HCT116 (cell line): Measurements from ENCODE around the gene HJURP. TPM values are rescaled to one million over a fixed set of nuclear protein-coding genes. Genes with fewer than 3 reads are reported as not detected.

Experiments
- ATAC-seq: fragments of 200-7000 bp; cut with Tn5 transposase; 2 replicates; pipeline ENCODE4 v1.9.1; 2020; ENCODE audit warnings: mild to moderate bottlenecking, moderate library complexity
- BruUV-seq: library from RNA; stranded (reverse); fragments of 400-500 nt; replicated peaks from 2 replicates; lab custom pipeline; 2021; lab: Mats Ljungman, UMichigan
- CTCF ChIA-PET: fragments of 300-600 bp; sonication (Branson Sonifier 250); formaldehyde crosslinking; loops from one replicate; lab custom pipeline; 2021; ENCODE audit warnings: antibody characterized with exemption; lab: Charles Lee
- POLR2A ChIA-PET: fragments of 300-600, 350-600 bp; sonication (Branson Sonifier 250); formaldehyde crosslinking; loops from one replicate; lab custom pipeline; 2021; ENCODE audit warnings: antibody characterized with exemption; lab: Charles Lee
- RAD21 ChIA-PET, 2 experiments: fragments of 300-600 bp; sonication (Branson Sonifier 250); formaldehyde crosslinking; loops; one replicate each; lab custom pipeline; 2023; ENCODE audit warnings: low total read pairs in 2 of 2; ENCODE audit not compliant: uncharacterized antibody in 2 of 2, unreplicated experiment in 2 of 2, low non-redundant PET in 1 of 2; lab: Charles Lee
- DNase-seq: peaks from one replicate; pipeline ENCODE4 v3.0.0-alpha.2; 2010; ENCODE audit warnings: low read depth, low spot score
- H2AFZ ChIP-seq: fragments of 200-600 bp; shearing (Covaris generic), sonication (generic); 2 replicates; pipeline ENCODE4 v1.6.1; 2017; ENCODE audit warnings: low read depth, mixed run types, mixed read lengths, antibody characterized with exemption, low read length; ENCODE audit not compliant: poor library complexity, severe bottlenecking
- H3K27ac ChIP-seq: 2 replicates; pipeline ENCODE4 v1.5.1; 2012; ENCODE audit warnings: low read depth, low read length
- H3K27me3 ChIP-seq: fragments of 200-600 bp; sonication (generic); 2 replicates; pipeline ENCODE4 v1.6.1; 2016; ENCODE audit warnings: mixed run types, low read length, mixed read lengths; ENCODE audit not compliant: insufficient read depth
- H3K36me3 ChIP-seq, 2 experiments: fragments of 200-500 bp in 1 of 2; fragments of 200-600 bp in 1 of 2; sonication (Bioruptor generic) in 1 of 2; sonication (generic) in 1 of 2; 2 replicates each; pipeline versions ENCODE4 v1.5.1 to v1.6.1; 2014 to 2016; ENCODE audit warnings: low read length in 2 of 2, inconsistent platforms in 1 of 2, mixed read lengths in 1 of 2, mixed run types in 1 of 2; ENCODE audit not compliant: insufficient read depth in 2 of 2, control insufficient read depth in 1 of 2
- H3K4me1 ChIP-seq, 2 experiments: fragments of 200-600 bp in 1 of 2; sonication (generic) in 1 of 2; 2 replicates each; pipeline versions ENCODE4 v1.5.1 to v1.6.1; 2012 to 2017; ENCODE audit warnings: low read length in 2 of 2, inconsistent platforms in 1 of 2, mild to moderate bottlenecking in 1 of 2, mixed read lengths in 1 of 2, mixed run types in 1 of 2, moderate library complexity in 1 of 2; ENCODE audit not compliant: insufficient read depth in 2 of 2, control insufficient read depth in 1 of 2
- H3K4me2 ChIP-seq: fragments of 200-600 bp; sonication (generic); 2 replicates; pipeline ENCODE4 v1.6.1; 2017; ENCODE audit warnings: mixed run types, low read length, mixed read lengths
- H3K4me3 ChIP-seq, 2 experiments: fragments of 200-600 bp in 1 of 2; sonication (generic) in 1 of 2; replicated peaks in 1 of 2; 2 replicates each; pipeline ENCODE4 v1.5.1; 2011 to 2016; ENCODE audit warnings: low read length in 2 of 2, control low read depth in 1 of 2, low read depth in 1 of 2, mild to moderate bottlenecking in 1 of 2, mixed read lengths in 1 of 2, mixed run types in 1 of 2
- H3K79me2 ChIP-seq: fragments of 200-600 bp; sonication (generic); 2 replicates; pipeline ENCODE4 v1.6.1; 2017; ENCODE audit warnings: mild to moderate bottlenecking, mixed run types, low read length, moderate library complexity, mixed read lengths; ENCODE audit not compliant: insufficient read depth
- H3K9ac ChIP-seq: fragments of 200-600 bp; sonication (generic); 2 replicates; pipeline ENCODE4 v1.6.1; 2016; ENCODE audit warnings: low read length, mixed read lengths
- H3K9me2 ChIP-seq: fragments of 200-600 bp; sonication (generic), shearing (Covaris generic); 2 replicates; pipeline ENCODE4 v1.6.1; 2017; ENCODE audit warnings: mixed run types, mild to moderate bottlenecking, moderate library complexity; ENCODE audit not compliant: insufficient read depth
- H3K9me3 ChIP-seq, 2 experiments: fragments of 200-500 bp in 1 of 2; fragments of 200-600 bp in 1 of 2; sonication (Bioruptor generic) in 1 of 2; sonication (generic) in 1 of 2; 2 replicates each; pipeline ENCODE4 v1.6.1; 2014 to 2017; ENCODE audit warnings: low read length in 2 of 2, mixed read lengths in 2 of 2, inconsistent platforms in 1 of 2, low read depth in 1 of 2, mild to moderate bottlenecking in 1 of 2, mixed run types in 1 of 2, moderate library complexity in 1 of 2; ENCODE audit not compliant: control insufficient read depth in 1 of 2, insufficient read depth in 1 of 2
- H4K20me1 ChIP-seq: fragments of 200-600 bp; sonication (generic), shearing (Covaris generic); 2 replicates; pipeline ENCODE4 v1.6.1; 2017; ENCODE audit warnings: mixed run types, mild to moderate bottlenecking, moderate library complexity; ENCODE audit not compliant: insufficient read depth
- CEBPB ChIP-seq: IDR thresholded peaks from 2 replicates; pipeline ENCODE4 v1.6.1; 2012; ENCODE audit warnings: low read depth
- EGR1 ChIP-seq: IDR thresholded peaks from 2 replicates; pipeline ENCODE4 v1.6.1; 2012; ENCODE audit warnings: low read depth
- EZH2 ChIP-seq: fragments of 200-600 bp; sonication (generic); IDR thresholded peaks from 2 replicates; pipeline ENCODE4 v1.6.1; 2017; ENCODE audit warnings: antibody characterized with exemption, mixed run types
- POLR2A ChIP-seq: IDR thresholded peaks from 2 replicates; pipeline ENCODE4 v1.7.0; 2011; ENCODE audit warnings: borderline replicate concordance; ENCODE audit not compliant: insufficient read depth, insufficient read length; ENCODE audit errors: extremely low read depth
- RAD21 ChIP-seq: IDR thresholded peaks from 2 replicates; pipeline ENCODE4 v1.6.1; 2012; ENCODE audit warnings: low read depth, mild to moderate bottlenecking
- REST ChIP-seq: IDR thresholded peaks from 2 replicates; pipeline ENCODE4 v1.6.1; 2012; ENCODE audit warnings: low read depth
- TCF7L2 ChIP-seq: IDR thresholded peaks from 2 replicates; pipeline ENCODE4 v1.7.0; 2011; ENCODE audit warnings: borderline replicate concordance, inconsistent platforms; ENCODE audit not compliant: insufficient read depth, insufficient read length; ENCODE audit errors: extremely low read depth
- ZBTB33 ChIP-seq: IDR thresholded peaks from 2 replicates; pipeline ENCODE4 v1.6.1; 2011; ENCODE audit warnings: mild to moderate bottlenecking, low read length, moderate library complexity; ENCODE audit not compliant: insufficient replicate concordance; ENCODE audit errors: extremely low read depth
- ZFX ChIP-seq: fragments of 450-650 bp; IDR thresholded peaks from 2 replicates; pipeline ENCODE4 v1.6.1; 2017
- intact Hi-C: fragments of 100-400 bp; cut with micrococcal nuclease; formaldehyde crosslinking; loops from 2 replicates; pipeline ENCODE4 v1.10.0; 2022
- total RNA-seq: library from RNA; stranded (reverse); gene quantifications from one replicate; pipeline ENCODE4 v1.2.1, GENCODE V29; 2021; ENCODE audit not compliant: unreplicated experiment
- TF ChIP-seq, protein P1 (sequence below): IDR thresholded peaks from 2 replicates; pipeline ENCODE4 v1.6.1; 2012
- TF ChIP-seq, protein P2 (sequence below): IDR thresholded peaks from 2 replicates; pipeline ENCODE4 v1.6.1; 2012

HJURP gene
- total RNA-seq, 1 experiment from 2014 or later, result 64.1 TPM

DNA sequence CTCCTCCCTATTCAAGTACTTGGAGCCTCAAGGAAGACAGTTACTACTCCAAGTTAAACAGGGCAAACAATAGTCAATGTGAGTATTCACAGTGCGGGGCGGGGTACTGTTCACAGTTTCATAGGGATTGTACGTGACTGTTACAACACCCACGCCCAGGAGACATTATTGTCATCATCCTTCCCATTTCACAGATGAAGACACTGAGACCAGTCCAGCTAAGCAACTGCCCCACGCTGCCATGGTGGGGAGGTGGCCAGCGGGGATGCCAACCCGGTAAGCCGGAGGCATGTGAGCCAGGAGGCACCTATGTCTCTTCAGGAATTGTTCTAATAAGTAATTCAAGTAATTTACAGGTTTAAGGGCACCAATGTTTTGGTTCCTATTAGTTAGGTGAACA lies 982 bp downstream of the HJURP start:
- Histone ChIP-seq H3K27ac (peak overlapping the region; percentile 67), H4K20me1 (no peaks in the 10 kb centered on the region), H3K9me2 (no peaks in the 10 kb centered on the region), H3K27me3 (no peaks in the 10 kb centered on the region), H3K9me3 (no peaks in the 10 kb centered on the region), H3K9ac (peak overlapping the region; percentile 99), H3K79me2 (peaks cover 59% of the 10 kb centered on the region), H3K36me3 (peaks cover 29 to 52% of the 10 kb centered on the region in 2 experiments), H3K4me3 (peak overlapping the region; percentile 79 to 96), H3K4me2 (peak overlapping the region; percentile 91), H2AFZ (no peak overlapping the region), H3K4me1 (peaks cover 7 to 23% of the 10 kb centered on the region in 2 experiments)
- RAD21 ChIA-PET, result no interaction called here
- intact Hi-C loops, result no loop called here
- TSS peak; percentile 44 for BruUV-seq
- no peak for ATAC-seq
- POLR2A ChIA-PET, result no interaction called here
- TF ChIP-seq EGR1, result 0 out of 2 replicates have a peak, but pooled peaks have one; percentile 15
- TF ChIP-seq CEBPB, result no peak
- no peak for DNase-seq
- CTCF ChIA-PET, result no interaction called here

DNA sequence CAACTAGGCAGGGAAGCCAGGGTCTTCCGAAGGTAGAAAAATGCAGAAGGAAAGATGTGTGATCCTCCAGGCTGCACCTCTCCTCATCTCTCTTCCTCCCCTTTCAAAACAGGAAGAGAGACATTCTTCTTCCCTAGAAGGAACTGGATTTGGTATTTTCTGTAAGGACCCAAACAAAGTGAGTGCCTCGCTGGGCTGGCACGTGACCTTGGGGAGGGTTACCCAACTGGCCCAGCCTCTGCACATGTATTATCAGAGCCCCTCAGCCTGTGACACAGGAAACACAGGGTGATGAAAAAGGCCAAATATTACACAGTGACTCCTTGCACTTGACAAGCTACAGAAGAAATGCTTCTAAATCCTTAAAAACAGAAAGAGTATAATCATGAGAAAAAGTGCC lies 2.3 kb downstream of the HJURP start:
- H4K20me1 ChIP-seq, result no peaks in the 10 kb centered on the region
- BruUV-seq, result no TSS peak
- no peak overlapping the region for H3K27ac ChIP-seq
- H2AFZ ChIP-seq, result no peak overlapping the region
- H3K4me1 ChIP-seq, result peaks cover 7 to 20% of the 10 kb centered on the region in 2 experiments
- H3K9me3 ChIP-seq, result no peaks in the 10 kb centered on the region
- ATAC-seq, result no peak
- intact Hi-C loops, result no loop called here
- H3K36me3 ChIP-seq, result peaks cover 40 to 65% of the 10 kb centered on the region in 2 experiments
- ChIA-PET RAD21 (no interaction called here), POLR2A (no interaction called here), CTCF (no interaction called here)
- no peaks in the 10 kb centered on the region for H3K27me3 ChIP-seq
- no peak overlapping the region for H3K4me3 ChIP-seq
- H3K9ac ChIP-seq, result no peak overlapping the region
- no peak for TF ChIP-seq REST
- TF ChIP-seq, protein P1, sequence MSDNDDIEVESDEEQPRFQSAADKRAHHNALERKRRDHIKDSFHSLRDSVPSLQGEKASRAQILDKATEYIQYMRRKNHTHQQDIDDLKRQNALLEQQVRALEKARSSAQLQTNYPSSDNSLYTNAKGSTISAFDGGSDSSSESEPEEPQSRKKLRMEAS, result no peak
- TF ChIP-seq EZH2, result no peak
- no peak for TF ChIP-seq ZFX
- no peak for TF ChIP-seq EGR1
- TF ChIP-seq RAD21, result no peak
- no peak for TF ChIP-seq ZBTB33
- TF ChIP-seq CEBPB, result no peak
- no peak for TF ChIP-seq TCF7L2
- no peak for TF ChIP-seq POLR2A
- TF ChIP-seq, protein P2, sequence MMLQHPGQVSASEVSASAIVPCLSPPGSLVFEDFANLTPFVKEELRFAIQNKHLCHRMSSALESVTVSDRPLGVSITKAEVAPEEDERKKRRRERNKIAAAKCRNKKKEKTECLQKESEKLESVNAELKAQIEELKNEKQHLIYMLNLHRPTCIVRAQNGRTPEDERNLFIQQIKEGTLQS, result no peak
- peaks cover 72% of the 10 kb centered on the region for H3K79me2 ChIP-seq
- H3K9me2 ChIP-seq, result no peaks in the 10 kb centered on the region
- H3K4me2 ChIP-seq, result no peak overlapping the region
- no peak for DNase-seq
